ENCODE measurements around the gene SMC3. TPM values are rescaled to one million over a fixed set of nuclear protein-coding genes. Genes with fewer than 3 reads are reported as not detected.

The SMC3 gene
- total RNA-seq, 1 experiment from 2014 or later: 18.4 TPM

GRCh38 chr10:110644598-110645462, 77.3 kb downstream of the SMC3 start:
- no peaks in the 10 kb centered on the region for H3K9me3 ChIP-seq (ENCODE audit: low read length)
- no peaks in the 10 kb centered on the region for H4K20me1 ChIP-seq (ENCODE audit: low read length)
- no peak for DNase-seq
- no peak for ATAC-seq
- H3K9ac ChIP-seq (ENCODE audit: low read length): peak overlapping the region; percentile 7; the same call in 1 of the 2 replicates
- BruUV-seq (replicated peaks): TSS peak; percentile 50
- H3K4me2 ChIP-seq (ENCODE audit: low read length): peak overlapping the region; percentile 83
- no peaks in the 10 kb centered on the region for H3K9me2 ChIP-seq (replicated peaks; ENCODE audit: low read length)
- H2AFZ ChIP-seq (ENCODE audit: low read length): peak overlapping the region; percentile 75
- no peaks in the 10 kb centered on the region for H3K79me2 ChIP-seq (ENCODE audit: low read length)
- no peak for TF ChIP-seq EZH2 (IDR thresholded peaks at IDR 0.05; ENCODE audit: low read length, unreplicated experiment)
- no peaks in the 10 kb centered on the region for H3K36me3 ChIP-seq (ENCODE audit: low read depth, low read length)
- intact Hi-C loops (cut with micrococcal nuclease): no loop called here
- CTCF ChIA-PET: no interaction called here
- peaks cover 32% of the 10 kb centered on the region for H3K4me1 ChIP-seq (ENCODE audit: insufficient read depth, low read length)
- H3K27ac ChIP-seq (ENCODE audit: low read length): no peak overlapping the region
- H3K27me3 ChIP-seq (ENCODE audit: low read length): no peaks in the 10 kb centered on the region
- peak overlapping the region; percentile 75 for H3K4me3 ChIP-seq (ENCODE audit: low read length)
- no peaks in the 10 kb centered on the region for H3F3A ChIP-seq (ENCODE audit: low read length, unreplicated experiment)
- POLR2A ChIA-PET (ENCODE audit: unreplicated experiment): interaction anchor here (1.0 kb wide), 1 partner anchor 274 kb away, joined by 3 read pairs; the partner anchor contains the start of gene BBIP1

DNA sequence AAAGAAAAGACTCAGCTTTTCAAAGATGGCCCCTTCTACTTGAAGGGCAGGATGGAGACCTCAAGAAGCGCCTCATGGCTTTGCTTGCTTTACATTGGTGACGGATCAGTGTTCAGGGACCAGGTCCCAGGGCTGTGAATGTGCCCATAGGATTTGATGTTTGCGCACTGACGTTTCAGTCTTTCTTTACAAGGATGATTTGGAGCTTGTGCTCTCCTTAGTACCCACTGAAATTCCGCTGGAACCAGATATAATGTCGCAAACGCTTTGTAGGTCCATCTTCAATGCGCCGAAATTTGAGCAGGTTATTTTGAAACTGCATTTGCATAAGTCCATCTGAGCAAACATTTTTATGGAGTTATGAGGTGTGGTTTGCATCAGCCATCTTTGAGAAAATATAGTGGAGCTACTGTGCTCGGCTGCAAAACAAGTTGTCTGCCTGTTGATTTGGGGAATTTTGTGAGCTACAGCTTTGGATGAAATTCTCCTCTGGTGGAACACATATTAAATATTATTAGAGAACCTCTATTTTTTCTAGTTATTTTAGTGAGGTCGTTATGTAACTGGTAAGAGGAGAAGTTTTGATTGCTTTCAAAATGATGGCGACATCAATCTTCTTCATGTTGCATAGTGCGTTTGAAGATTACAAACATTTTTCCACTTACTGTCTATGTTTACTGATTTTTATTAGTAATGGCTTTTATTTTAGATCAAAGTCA, 79.1 kb downstream of the SMC3 start:
- no TSS peak for BruUV-seq (replicated peaks)
- CTCF ChIA-PET: interaction anchor here (0.6 kb wide), 1 partner anchor 272 kb away, joined by 3 read pairs; the partner anchor contains the start of gene BBIP1
- no peaks in the 10 kb centered on the region for H3F3A ChIP-seq (ENCODE audit: low read length, unreplicated experiment)
- H2AFZ ChIP-seq (ENCODE audit: low read length): peak overlapping the region; percentile 58
- H3K79me2 ChIP-seq (ENCODE audit: low read length): no peaks in the 10 kb centered on the region
- ATAC-seq (peak; percentile 11), DNase-seq (peak; percentile 13)
- no peaks in the 10 kb centered on the region for H3K9me3 ChIP-seq (ENCODE audit: low read length)
- H3K36me3 ChIP-seq (ENCODE audit: low read depth, low read length): no peaks in the 10 kb centered on the region
- H3K27ac ChIP-seq (ENCODE audit: low read length): 0 out of 2 replicates have a peak overlapping the region, but pooled peaks have one; percentile 14
- no peaks in the 10 kb centered on the region for H3K27me3 ChIP-seq (ENCODE audit: low read length)
- no peak for TF ChIP-seq EZH2phosphoT487 (IDR thresholded peaks at IDR 0.05; ENCODE audit: borderline replicate concordance, low read length)
- no peak for TF ChIP-seq EZH2 (IDR thresholded peaks at IDR 0.05; ENCODE audit: low read length, unreplicated experiment)
- TF ChIP-seq, protein P1, sequence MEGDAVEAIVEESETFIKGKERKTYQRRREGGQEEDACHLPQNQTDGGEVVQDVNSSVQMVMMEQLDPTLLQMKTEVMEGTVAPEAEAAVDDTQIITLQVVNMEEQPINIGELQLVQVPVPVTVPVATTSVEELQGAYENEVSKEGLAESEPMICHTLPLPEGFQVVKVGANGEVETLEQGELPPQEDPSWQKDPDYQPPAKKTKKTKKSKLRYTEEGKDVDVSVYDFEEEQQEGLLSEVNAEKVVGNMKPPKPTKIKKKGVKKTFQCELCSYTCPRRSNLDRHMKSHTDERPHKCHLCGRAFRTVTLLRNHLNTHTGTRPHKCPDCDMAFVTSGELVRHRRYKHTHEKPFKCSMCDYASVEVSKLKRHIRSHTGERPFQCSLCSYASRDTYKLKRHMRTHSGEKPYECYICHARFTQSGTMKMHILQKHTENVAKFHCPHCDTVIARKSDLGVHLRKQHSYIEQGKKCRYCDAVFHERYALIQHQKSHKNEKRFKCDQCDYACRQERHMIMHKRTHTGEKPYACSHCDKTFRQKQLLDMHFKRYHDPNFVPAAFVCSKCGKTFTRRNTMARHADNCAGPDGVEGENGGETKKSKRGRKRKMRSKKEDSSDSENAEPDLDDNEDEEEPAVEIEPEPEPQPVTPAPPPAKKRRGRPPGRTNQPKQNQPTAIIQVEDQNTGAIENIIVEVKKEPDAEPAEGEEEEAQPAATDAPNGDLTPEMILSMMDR (conservative IDR thresholded peaks at IDR 0.05; ENCODE audit: low read depth, low read length): no peak
- no peaks in the 10 kb centered on the region for H4K20me1 ChIP-seq (ENCODE audit: low read length)
- POLR2A ChIA-PET (ENCODE audit: unreplicated experiment): interaction anchor here (0.7 kb wide), 1 partner anchor 342 kb away, joined by 3 read pairs; the partner anchor contains the start of gene SMNDC1
- H3K4me1 ChIP-seq (ENCODE audit: insufficient read depth, low read length): peaks cover 23% of the 10 kb centered on the region
- no peaks in the 10 kb centered on the region for H3K9me2 ChIP-seq (replicated peaks; ENCODE audit: low read length)
- H3K4me2 ChIP-seq (ENCODE audit: low read length): peak overlapping the region; percentile 69
- H3K4me3 ChIP-seq (ENCODE audit: low read length): peak overlapping the region; percentile 47
- H3K9ac ChIP-seq (ENCODE audit: low read length): no peak overlapping the region
- intact Hi-C loops (cut with micrococcal nuclease): loop anchor here (1.0 to 2.0 kb wide), 2 partner anchors 17 to 36 kb away; no protein-coding TSS in a partner anchor

- no peaks in the 10 kb centered on the region for H3K36me3 ChIP-seq (ENCODE audit: low read depth, low read length)
- DNase-seq (peak; percentile 60), ATAC-seq (peak; percentile 54)
- H2AFZ ChIP-seq (ENCODE audit: low read length): peak overlapping the region; percentile 58; the same call in 1 of the 2 replicates
- H3K4me2 ChIP-seq (ENCODE audit: low read length): peak overlapping the region; percentile 69
- H4K20me1 ChIP-seq (ENCODE audit: low read length): no peaks in the 10 kb centered on the region
- no peak overlapping the region for H3K27ac ChIP-seq (ENCODE audit: low read length)
- no peaks in the 10 kb centered on the region for H3K9me2 ChIP-seq (replicated peaks; ENCODE audit: low read length)
- no peaks in the 10 kb centered on the region for H3K79me2 ChIP-seq (ENCODE audit: low read length)
- TF ChIP-seq EZH2 (IDR thresholded peaks at IDR 0.05; ENCODE audit: low read length, unreplicated experiment): no peak
- TF ChIP-seq, protein P1 (conservative IDR thresholded peaks at IDR 0.05; ENCODE audit: low read depth, low read length): no peak
- TF ChIP-seq EZH2phosphoT487 (IDR thresholded peaks at IDR 0.05; ENCODE audit: borderline replicate concordance, low read length): no peak
- H3K4me3 ChIP-seq (ENCODE audit: low read length): peak overlapping the region; percentile 47
- H3F3A ChIP-seq (ENCODE audit: low read length, unreplicated experiment): no peaks in the 10 kb centered on the region
- no TSS peak for BruUV-seq (replicated peaks)
- H3K4me1 ChIP-seq (ENCODE audit: insufficient read depth, low read length): peaks cover 20% of the 10 kb centered on the region
- CTCF ChIA-PET: interaction anchor here (0.6 kb wide), 1 partner anchor 272 kb away, joined by 3 read pairs; the partner anchor contains the start of gene BBIP1
- H3K9ac ChIP-seq (ENCODE audit: low read length): no peak overlapping the region
- intact Hi-C loops (cut with micrococcal nuclease): loop anchor here (1.0 to 2.0 kb wide), 2 partner anchors 18 to 36 kb away; no protein-coding TSS in a partner anchor
- no peaks in the 10 kb centered on the region for H3K9me3 ChIP-seq (ENCODE audit: low read length)
- POLR2A ChIA-PET (ENCODE audit: unreplicated experiment): no interaction called here
- no peaks in the 10 kb centered on the region for H3K27me3 ChIP-seq (ENCODE audit: low read length)
Measured at GRCh38 chr10:110647136-110647430, 79.6 kb downstream of the SMC3 start.
